SU-DHL-6 (cell line): ENCODE results near the gene GSTA3.
"Not testable (repeated sequence)": the region's sequence is repeated elsewhere in the genome, so short reads cannot be mapped to it uniquely, and the experiment has no call there.

ENCODE experiments used
- CTCF ChIP-seq: fragments of 200-600 bp; sonication (generic); IDR thresholded peaks from one replicate; pipeline ENCODE4 v1.5.1; 2017; ENCODE audit warnings: antibody characterized with exemption, mild to moderate bottlenecking, low read length, moderate library complexity; ENCODE audit not compliant: insufficient read depth, poor library complexity, severe bottlenecking
- EZH2phosphoT487 ChIP-seq: fragments of 200-600 bp; sonication (generic), shearing (Covaris generic); conservative IDR thresholded peaks from 2 replicates; pipeline ENCODE4 v1.6.1; 2018; ENCODE audit warnings: mild to moderate bottlenecking, antibody characterized with exemption, low read length, moderate library complexity, mixed read lengths

GRCh38 chr6:52856137-52856536, 53.4 kb downstream of the GSTA3 start:
- not testable (repeated sequence) for TF ChIP-seq CTCF, EZH2phosphoT487
